ENCODE results near the gene ZNF154. TPM values are rescaled to one million over a fixed set of nuclear protein-coding genes. Genes with fewer than 3 reads are reported as not detected.
A peak's percentile ranks its signal among the peaks of the same experiment; 100 is the strongest.

The ZNF154 gene
- total RNA-seq = 1 to 10 TPM; 2.7 to 5.6 TPM

DNA sequence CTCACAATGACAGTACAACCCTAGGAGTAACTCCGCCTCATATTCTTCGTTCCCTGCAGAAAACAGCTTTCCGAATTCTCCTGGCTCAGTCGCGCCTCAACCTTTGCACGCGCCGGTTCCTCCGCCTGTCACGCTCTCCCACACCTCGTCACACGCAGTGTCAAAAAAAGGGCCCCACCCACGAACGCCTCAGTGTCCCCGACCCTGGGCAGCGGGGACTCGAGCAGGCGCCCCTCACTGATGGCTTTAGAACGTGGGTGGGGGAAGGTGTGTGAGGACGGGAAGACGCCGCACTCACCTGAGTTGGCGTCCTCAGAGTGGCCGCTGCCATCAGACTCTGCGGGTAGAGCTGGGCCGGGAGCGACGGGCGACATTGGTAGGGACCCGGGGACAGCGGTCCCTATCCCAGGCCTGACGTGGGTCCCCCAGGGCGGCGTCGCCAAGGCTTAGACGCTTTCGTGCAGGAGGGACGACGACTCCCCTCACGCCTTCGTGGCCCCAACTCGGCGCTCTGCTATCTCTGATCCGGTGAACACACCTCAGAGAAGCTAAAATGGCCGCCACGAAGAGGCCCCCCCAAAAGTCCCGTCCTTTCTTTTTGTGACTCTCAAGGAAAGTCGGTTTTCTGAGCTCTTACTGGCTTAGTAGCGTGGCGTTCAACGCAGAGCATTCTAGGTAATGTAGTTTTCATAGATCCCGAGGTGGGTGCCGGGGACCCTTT is at the start of gene ZNF154:
Gene ZNF154, minus strand, starts transcription at position 564 of the 721 bp plus-strand sequence. Its CDS starts 233 bp downstream, at position 331.
- no peaks in the 10 kb centered on the region for H3K4me1 ChIP-seq (replicated peaks)
- no peaks in the 10 kb centered on the region for H3K9me3 ChIP-seq
- no peaks in the 10 kb centered on the region for H3K27me3 ChIP-seq (replicated peaks; ENCODE audit: insufficient read depth)
- peak; percentile 30 for DNase-seq (ENCODE audit: low spot score)
- intact Hi-C loops (cut with DNase I) = no loop called here
- WGBS = 4% methylated on average over 53 of the region's 53 CpGs
- H3K4me3 ChIP-seq = peak within 1 kb of the TSS; percentile 43 to 45
- TF ChIP-seq, protein P1, sequence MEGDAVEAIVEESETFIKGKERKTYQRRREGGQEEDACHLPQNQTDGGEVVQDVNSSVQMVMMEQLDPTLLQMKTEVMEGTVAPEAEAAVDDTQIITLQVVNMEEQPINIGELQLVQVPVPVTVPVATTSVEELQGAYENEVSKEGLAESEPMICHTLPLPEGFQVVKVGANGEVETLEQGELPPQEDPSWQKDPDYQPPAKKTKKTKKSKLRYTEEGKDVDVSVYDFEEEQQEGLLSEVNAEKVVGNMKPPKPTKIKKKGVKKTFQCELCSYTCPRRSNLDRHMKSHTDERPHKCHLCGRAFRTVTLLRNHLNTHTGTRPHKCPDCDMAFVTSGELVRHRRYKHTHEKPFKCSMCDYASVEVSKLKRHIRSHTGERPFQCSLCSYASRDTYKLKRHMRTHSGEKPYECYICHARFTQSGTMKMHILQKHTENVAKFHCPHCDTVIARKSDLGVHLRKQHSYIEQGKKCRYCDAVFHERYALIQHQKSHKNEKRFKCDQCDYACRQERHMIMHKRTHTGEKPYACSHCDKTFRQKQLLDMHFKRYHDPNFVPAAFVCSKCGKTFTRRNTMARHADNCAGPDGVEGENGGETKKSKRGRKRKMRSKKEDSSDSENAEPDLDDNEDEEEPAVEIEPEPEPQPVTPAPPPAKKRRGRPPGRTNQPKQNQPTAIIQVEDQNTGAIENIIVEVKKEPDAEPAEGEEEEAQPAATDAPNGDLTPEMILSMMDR (IDR thresholded peaks at IDR 0.05) = no peak
- TF ChIP-seq POLR2AphosphoS5 (IDR thresholded peaks at IDR 0.05) = peak; percentile 20
- H3K36me3 ChIP-seq = no peaks in the 10 kb centered on the region
- H3K27ac ChIP-seq = peak within 1 kb of the TSS; percentile 73 to 76

DNA sequence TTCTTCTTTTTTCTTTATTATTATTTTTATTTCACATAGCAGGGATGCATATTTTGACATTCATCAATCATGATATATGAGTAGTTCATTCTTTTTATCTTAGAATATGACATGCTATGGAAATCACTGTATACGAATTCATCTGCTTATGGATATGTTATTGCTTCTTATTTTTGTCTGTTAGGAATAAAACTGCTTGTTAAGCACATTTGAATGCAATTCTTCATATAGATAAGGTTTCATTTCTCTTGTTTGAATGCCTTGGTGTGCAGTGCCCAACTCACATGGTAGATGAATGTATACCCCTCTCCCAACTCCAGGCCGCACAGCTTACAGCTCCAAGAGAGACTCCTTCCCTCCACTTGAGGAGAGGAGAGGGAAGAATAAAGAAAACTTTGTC is 48.9 kb upstream of the ZNF154 start:
- no peaks in the 10 kb centered on the region for H3K27me3 ChIP-seq (replicated peaks; ENCODE audit: insufficient read depth)
- no peak overlapping the region for H3K27ac ChIP-seq
- DNase-seq (ENCODE audit: low spot score) = no peak
- WGBS = 94% methylated on average over 2 of the region's 2 CpGs
- TF ChIP-seq, protein P1 (IDR thresholded peaks at IDR 0.05) = no peak
- no peak for TF ChIP-seq POLR2A (IDR thresholded peaks at IDR 0.05)
- no peak for TF ChIP-seq POLR2AphosphoS5 (IDR thresholded peaks at IDR 0.05)
- H3K36me3 ChIP-seq = peaks cover 11 to 16% of the 10 kb centered on the region in 2 donors
- H3K4me1 ChIP-seq (replicated peaks) = no peaks in the 10 kb centered on the region
- intact Hi-C loops (cut with DNase I) = no loop called here
- no peaks in the 10 kb centered on the region for H3K9me3 ChIP-seq
- no peak overlapping the region for H3K4me3 ChIP-seq

DNA sequence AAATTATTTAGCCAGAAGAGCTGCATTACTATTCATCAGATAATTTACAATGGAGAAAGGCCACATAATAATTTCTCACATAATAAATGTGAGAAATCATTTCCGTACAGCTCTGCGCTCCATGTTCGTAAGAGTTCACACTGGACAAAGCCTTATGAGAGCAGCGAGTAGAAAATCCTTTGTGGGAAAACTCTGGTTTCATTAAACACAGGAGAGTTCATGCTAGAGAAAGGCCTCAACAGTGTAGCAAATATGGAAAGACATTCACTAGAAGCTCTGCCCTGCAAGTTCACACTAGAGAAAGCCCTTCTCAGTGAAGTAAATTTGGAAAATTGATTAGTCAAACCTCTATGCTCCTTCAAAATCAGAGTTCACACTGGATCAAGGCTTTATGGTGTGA is 46.0 kb upstream of the ZNF154 start:
- Histone ChIP-seq H3K36me3 (peaks cover 19 to 28% of the 10 kb centered on the region in 2 donors), H3K4me1 (replicated peaks) (no peaks in the 10 kb centered on the region), H3K27ac (no peak overlapping the region), H3K27me3 (replicated peaks; ENCODE audit: insufficient read depth) (no peaks in the 10 kb centered on the region), H3K9me3 (no peaks in the 10 kb centered on the region), H3K4me3 (no peak overlapping the region)
- TF ChIP-seq POLR2A (IDR thresholded peaks at IDR 0.05) (no peak), POLR2AphosphoS5 (IDR thresholded peaks at IDR 0.05) (no peak)
- TF ChIP-seq, protein P1 (IDR thresholded peaks at IDR 0.05) = no peak
- WGBS = 80% methylated on average over 4 of the region's 4 CpGs
- DNase-seq (ENCODE audit: low spot score) = no peak
- intact Hi-C loops (cut with DNase I) = no loop called here

DNA sequence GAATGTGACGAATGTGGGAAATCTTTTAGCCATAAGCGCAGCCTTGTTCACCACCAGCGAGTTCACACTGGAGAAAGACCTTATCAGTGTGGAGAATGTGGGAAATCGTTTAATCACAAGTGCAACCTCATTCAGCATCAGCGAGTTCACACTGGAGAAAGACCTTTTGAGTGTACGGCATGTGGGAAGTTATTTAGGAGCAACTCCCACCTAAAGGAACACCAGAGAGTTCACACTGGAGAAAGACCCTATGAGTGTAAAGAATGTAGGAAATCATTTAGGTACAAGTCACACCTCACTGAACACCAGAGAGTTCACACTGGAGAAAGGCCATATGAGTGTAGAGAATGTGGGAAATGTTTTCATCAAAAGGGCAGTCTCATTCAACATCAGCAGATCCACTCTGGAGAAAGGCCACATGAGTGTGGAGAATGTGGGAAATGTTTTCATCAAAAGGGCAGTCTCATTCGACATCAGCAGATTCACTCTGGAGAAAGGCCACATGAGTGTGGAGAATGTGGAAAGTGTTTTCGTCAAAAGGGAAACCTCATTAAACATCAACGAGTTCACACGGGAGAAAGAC is 45.2 kb upstream of the ZNF154 start:
- Histone ChIP-seq H3K4me1 (replicated peaks) (no peaks in the 10 kb centered on the region), H3K36me3 (peaks cover 19 to 28% of the 10 kb centered on the region in 2 donors), H3K9me3 (no peaks in the 10 kb centered on the region), H3K4me3 (no peak overlapping the region), H3K27ac (no peak overlapping the region), H3K27me3 (replicated peaks; ENCODE audit: insufficient read depth) (no peaks in the 10 kb centered on the region)
- TF ChIP-seq POLR2AphosphoS5 (IDR thresholded peaks at IDR 0.05) (no peak), POLR2A (IDR thresholded peaks at IDR 0.05) (no peak)
- TF ChIP-seq, protein P1 (IDR thresholded peaks at IDR 0.05) = no peak
- no peak for DNase-seq (ENCODE audit: low spot score)
- intact Hi-C loops (cut with DNase I) = no loop called here
- 93% methylated on average over 10 of the region's 10 CpGs for WGBS

DNA sequence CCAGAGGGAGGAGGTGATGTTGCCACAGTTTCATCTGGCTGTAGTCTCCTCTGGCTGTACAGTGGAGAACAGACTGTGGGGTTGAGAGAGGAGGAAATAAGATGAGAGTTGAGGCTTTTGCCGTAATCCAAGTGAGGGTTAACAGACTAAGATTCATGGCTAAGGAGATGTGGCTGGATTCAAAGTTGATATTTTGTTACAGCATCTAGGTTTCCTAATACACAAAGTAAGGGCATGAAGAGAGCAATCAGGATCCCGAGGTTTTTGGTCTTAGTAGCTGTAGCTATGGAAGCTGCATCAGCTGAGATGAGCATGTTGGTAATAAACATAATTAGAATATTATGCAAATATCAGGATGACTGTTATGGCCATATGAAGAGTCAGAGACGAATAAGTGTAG is 39.0 kb upstream of the ZNF154 start:
- intact Hi-C loops (cut with DNase I) = no loop called here
- Histone ChIP-seq H3K36me3 (peaks cover 8 to 13% of the 10 kb centered on the region in 2 donors), H3K4me3 (peak overlapping the region in 1 of 2 donors; percentile 74), H3K9me3 (no peaks in the 10 kb centered on the region), H3K27ac (no peak overlapping the region), H3K27me3 (replicated peaks; ENCODE audit: insufficient read depth) (no peaks in the 10 kb centered on the region), H3K4me1 (replicated peaks) (no peaks in the 10 kb centered on the region)
- no peak for TF ChIP-seq POLR2A (IDR thresholded peaks at IDR 0.05)
- TF ChIP-seq POLR2AphosphoS5 (IDR thresholded peaks at IDR 0.05) = no peak
- TF ChIP-seq, protein P1 (IDR thresholded peaks at IDR 0.05) = no peak
- 99% methylated on average over 3 of the region's 3 CpGs for WGBS
- no peak for DNase-seq (ENCODE audit: low spot score)

Data from prostate gland (tissue), 2 donors.